ENCODE data around the gene CBX3. TPM values are rescaled to one million over a fixed set of nuclear protein-coding genes. Genes with fewer than 3 reads are reported as not detected.
"Not testable (repeated sequence)": the region's sequence is repeated elsewhere in the genome, so short reads cannot be mapped to it uniquely, and the experiment has no call there.

The CBX3 gene
- total RNA-seq, 1 experiment from 2014 or later: 132 TPM

DNA sequence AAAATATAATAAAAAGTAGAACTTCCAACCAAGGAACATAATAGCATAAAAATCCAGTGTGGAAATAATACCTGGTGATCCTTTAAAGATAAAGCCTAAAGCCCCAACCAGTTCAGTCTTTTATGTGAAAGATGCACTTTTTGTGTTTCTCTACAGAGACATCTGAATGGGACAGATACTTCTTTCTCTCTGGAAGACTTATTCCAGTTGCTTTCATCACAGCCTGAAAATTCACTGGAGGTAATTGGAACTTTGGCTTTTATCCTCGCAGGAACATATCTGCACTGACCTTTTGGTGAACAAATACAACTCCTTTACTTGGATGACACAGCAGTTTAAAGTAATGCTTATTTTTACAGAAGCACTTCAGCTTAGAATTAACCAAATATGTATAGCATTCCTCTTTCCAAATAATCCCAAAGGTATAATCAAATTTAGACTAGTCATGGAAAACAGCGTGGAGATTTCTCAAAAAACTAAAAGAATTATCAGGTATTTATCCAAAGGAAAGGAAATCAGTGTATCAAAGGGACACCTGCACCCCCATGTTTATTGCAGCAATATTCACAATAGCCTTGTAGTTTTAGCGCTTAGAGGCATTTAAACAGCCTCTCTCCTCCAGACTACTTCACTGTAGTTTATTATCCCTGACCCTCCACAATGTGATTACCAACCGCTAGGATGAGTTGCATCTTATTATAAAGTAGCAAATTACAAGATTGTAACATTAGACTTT, 17.8 kb upstream of the CBX3 start:
- no TSS peak for BruUV-seq (replicated peaks)
- no peaks in the 10 kb centered on the region for H3K4me1 ChIP-seq (ENCODE audit: insufficient read depth, low read length)
- H4K20me1 ChIP-seq (ENCODE audit: low read length): peaks cover 20% of the 10 kb centered on the region
- no peak for TF ChIP-seq CTCF (conservative IDR thresholded peaks at IDR 0.05; ENCODE audit: low read depth, low read length)
- no peak for TF ChIP-seq EZH2phosphoT487 (IDR thresholded peaks at IDR 0.05; ENCODE audit: borderline replicate concordance, low read length)
- H3K79me2 ChIP-seq (ENCODE audit: low read length): no peaks in the 10 kb centered on the region
- H3K4me3 ChIP-seq (ENCODE audit: low read length): no peak overlapping the region
- no peaks in the 10 kb centered on the region for H3K9me2 ChIP-seq (replicated peaks; ENCODE audit: low read length)
- H3K27ac ChIP-seq (ENCODE audit: low read length): no peak overlapping the region
- H3K4me2 ChIP-seq (ENCODE audit: low read length): no peak overlapping the region
- no peak overlapping the region for H3K9ac ChIP-seq (ENCODE audit: low read length)
- peak; percentile 12 for DNase-seq
- ChIA-PET POLR2A (ENCODE audit: unreplicated experiment) (no interaction called here), CTCF (interaction anchor here (0.9 kb wide), 1 partner anchor 92 kb away, joined by 4 read pairs; no protein-coding TSS in a partner anchor)
- peaks cover 5% of the 10 kb centered on the region; the same call in 1 of the 2 replicates for H3K36me3 ChIP-seq (ENCODE audit: low read depth, low read length)
- ATAC-seq: no peak
- no peaks in the 10 kb centered on the region for H3K9me3 ChIP-seq (ENCODE audit: low read length)
- no peaks in the 10 kb centered on the region for H3K27me3 ChIP-seq (ENCODE audit: low read length)
- no peak overlapping the region for H2AFZ ChIP-seq (ENCODE audit: low read length)
- intact Hi-C loops (cut with micrococcal nuclease): no loop called here
- peaks cover 21% of the 10 kb centered on the region for H3F3A ChIP-seq (ENCODE audit: low read length, unreplicated experiment)

DNA sequence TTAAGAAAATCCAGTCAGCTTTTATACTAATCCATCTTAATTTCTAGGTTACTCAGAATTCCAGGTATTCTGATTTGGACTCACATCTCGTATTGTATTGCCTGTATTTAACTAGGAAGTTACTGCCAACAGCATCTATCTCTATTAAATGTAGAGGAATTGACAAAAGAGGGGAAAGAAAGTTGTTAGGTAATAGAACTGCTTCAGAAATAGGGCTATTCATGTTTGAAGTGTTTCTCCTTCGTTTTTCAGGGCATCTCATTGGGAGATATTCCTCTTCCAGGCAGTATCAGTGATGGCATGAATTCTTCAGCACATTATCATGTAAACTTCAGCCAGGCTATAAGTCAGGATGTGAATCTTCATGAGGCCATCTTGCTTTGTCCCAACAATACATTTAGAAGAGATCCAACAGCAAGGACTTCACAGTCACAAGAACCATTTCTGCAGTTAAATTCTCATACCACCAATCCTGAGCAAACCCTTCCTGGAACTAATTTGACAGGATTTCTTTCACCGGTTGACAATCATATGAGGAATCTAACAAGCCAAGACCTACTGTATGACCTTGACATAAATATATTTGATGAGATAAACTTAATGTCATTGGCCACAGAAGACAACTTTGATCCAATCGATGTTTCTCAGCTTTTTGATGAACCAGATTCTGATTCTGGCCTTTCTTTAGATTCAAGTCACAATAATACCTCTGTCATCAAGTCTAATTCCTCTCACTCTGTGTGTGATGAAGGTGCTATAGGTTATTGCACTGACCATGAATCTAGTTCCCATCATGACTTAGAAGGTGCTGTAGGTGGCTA, 17.1 kb upstream of the CBX3 start:
- TSS peak; percentile 18 for BruUV-seq (replicated peaks)
- POLR2A ChIA-PET (ENCODE audit: unreplicated experiment); H3K27me3 ChIP-seq (ENCODE audit: low read length); H3K9ac ChIP-seq (ENCODE audit: low read length); H3K27ac ChIP-seq (ENCODE audit: low read length); H3K9me2 ChIP-seq (replicated peaks; ENCODE audit: low read length); ATAC-seq; H3K4me2 ChIP-seq (ENCODE audit: low read length); H3K4me1 ChIP-seq (ENCODE audit: insufficient read depth, low read length); H3K4me3 ChIP-seq (ENCODE audit: low read length); H3K9me3 ChIP-seq (ENCODE audit: low read length); CTCF ChIA-PET; H2AFZ ChIP-seq (ENCODE audit: low read length); H3K79me2 ChIP-seq (ENCODE audit: low read length): not testable (repeated sequence)
- Histone ChIP-seq H3K36me3 (ENCODE audit: low read depth, low read length) (peaks cover 13% of the 10 kb centered on the region), H4K20me1 (ENCODE audit: low read length) (peaks cover 28% of the 10 kb centered on the region), H3F3A (ENCODE audit: low read length, unreplicated experiment) (peaks cover 28% of the 10 kb centered on the region)
- intact Hi-C loops (cut with micrococcal nuclease): loop anchor here (5.0 kb wide), 1 partner anchor 292 kb away; no protein-coding TSS in a partner anchor
- peak; percentile 13 for DNase-seq

- no peaks in the 10 kb centered on the region for H3K4me1 ChIP-seq (ENCODE audit: insufficient read depth, low read length)
- no TSS peak for BruUV-seq (replicated peaks)
- ATAC-seq (no peak), DNase-seq (no peak)
- no peak overlapping the region for H3K4me3 ChIP-seq (ENCODE audit: low read length)
- H2AFZ ChIP-seq (ENCODE audit: low read length): no peak overlapping the region
- CTCF ChIA-PET: no interaction called here
- peaks cover 34% of the 10 kb centered on the region for H4K20me1 ChIP-seq (ENCODE audit: low read length)
- H3K9ac ChIP-seq (ENCODE audit: low read length): no peak overlapping the region
- no peaks in the 10 kb centered on the region for H3K79me2 ChIP-seq (ENCODE audit: low read length)
- peaks cover 20% of the 10 kb centered on the region for H3K36me3 ChIP-seq (ENCODE audit: low read depth, low read length)
- H3K4me2 ChIP-seq (ENCODE audit: low read length): no peak overlapping the region
- H3K9me3 ChIP-seq (ENCODE audit: low read length): no peaks in the 10 kb centered on the region
- H3K27me3 ChIP-seq (ENCODE audit: low read length): no peaks in the 10 kb centered on the region
- H3F3A ChIP-seq (ENCODE audit: low read length, unreplicated experiment): peaks cover 34% of the 10 kb centered on the region
- no peak overlapping the region for H3K27ac ChIP-seq (ENCODE audit: low read length)
- no peaks in the 10 kb centered on the region for H3K9me2 ChIP-seq (replicated peaks; ENCODE audit: low read length)
- POLR2A ChIA-PET (ENCODE audit: unreplicated experiment): no interaction called here
- intact Hi-C loops (cut with micrococcal nuclease): loop anchor here (5.0 kb wide), 1 partner anchor 293 kb away; no protein-coding TSS in a partner anchor
- TF ChIP-seq CTCF (conservative IDR thresholded peaks at IDR 0.05; ENCODE audit: low read depth, low read length) (no peak), EZH2phosphoT487 (IDR thresholded peaks at IDR 0.05; ENCODE audit: borderline replicate concordance, low read length) (no peak), EZH2 (IDR thresholded peaks at IDR 0.05; ENCODE audit: low read length, unreplicated experiment) (no peak)
Measured at GRCh38 chr7:26185131-26185843, 16.3 kb upstream of the CBX3 start.

Data from PC-3 (cell line).